GM21515 (cell line): ENCODE measurements around the gene CAST.
"Not testable (repeated sequence)": the region's sequence is repeated elsewhere in the genome, so short reads cannot be mapped to it uniquely, and the experiment has no call there.

Experiments
- ATAC-seq: cut with Tn5 transposase; IDR thresholded peaks from one replicate; pipeline ENCODE4 v1.9.1; 2021; ENCODE audit not compliant: unreplicated experiment

Gene CAST

GRCh38 chr5:96661855-96662724, at the start of gene CAST:
Gene CAST (plus strand): TSS chr5:96662376. CDS start chr5:96662423, 47 bp downstream.
- ATAC-seq, result peak; percentile 62

- no peak for ATAC-seq
Observed at GRCh38 chr5:96614110-96614691, 48.0 kb upstream of the CAST start.

- no peak for ATAC-seq
Observed at GRCh38 chr5:96615223-96615622, 47.0 kb upstream of the CAST start.

- no peak for ATAC-seq
Observed at GRCh38 chr5:96616801-96617200, 45.4 kb upstream of the CAST start.

- ATAC-seq, result not testable (repeated sequence)
Observed at GRCh38 chr5:96618311-96619016, 43.7 kb upstream of the CAST start.

- ATAC-seq, result no peak
Observed at GRCh38 chr5:96619946-96620345, 42.2 kb upstream of the CAST start.

- ATAC-seq, result no peak
Observed at GRCh38 chr5:96624596-96624995, 37.6 kb upstream of the CAST start.

- ATAC-seq, result no peak
Observed at GRCh38 chr5:96625365-96625764, 36.8 kb upstream of the CAST start.

GRCh38 chr5:96626956-96627355, 35.2 kb upstream of the CAST start:
- no peak for ATAC-seq

GRCh38 chr5:96627792-96628398, 34.3 kb upstream of the CAST start:
- no peak for ATAC-seq

GRCh38 chr5:96628406-96628805, 33.8 kb upstream of the CAST start:
- no peak for ATAC-seq

GRCh38 chr5:96629774-96630173, 32.4 kb upstream of the CAST start:
- no peak for ATAC-seq

- no peak for ATAC-seq
Observed at GRCh38 chr5:96633820-96634219, 28.4 kb upstream of the CAST start.

GRCh38 chr5:96634881-96635280, 27.3 kb upstream of the CAST start:
- no peak for ATAC-seq

GRCh38 chr5:96636046-96636445, 26.1 kb upstream of the CAST start:
- no peak for ATAC-seq

- no peak for ATAC-seq
Observed at GRCh38 chr5:96636594-96636993, 25.6 kb upstream of the CAST start.

- ATAC-seq, result no peak
Observed at GRCh38 chr5:96637196-96637595, 25.0 kb upstream of the CAST start.

- no peak for ATAC-seq
Observed at GRCh38 chr5:96638561-96638960, 23.6 kb upstream of the CAST start.

- no peak for ATAC-seq
Observed at GRCh38 chr5:96640696-96641095, 21.5 kb upstream of the CAST start.

- ATAC-seq, result no peak
Observed at GRCh38 chr5:96641368-96642280, 20.6 kb upstream of the CAST start.

- no peak for ATAC-seq
Observed at GRCh38 chr5:96642281-96642640, 19.9 kb upstream of the CAST start.
